ENCODE data around the gene WASF3. TPM values are rescaled to one million over a fixed set of nuclear protein-coding genes. Genes with fewer than 3 reads are reported as not detected.

The WASF3 gene
- total and polyA plus RNA-seq, 2 of the 13 experiments (the other 11 are each of a cell fraction or from before 2014, with no cell fraction given), result 10.4 to 17.2 TPM

DNA sequence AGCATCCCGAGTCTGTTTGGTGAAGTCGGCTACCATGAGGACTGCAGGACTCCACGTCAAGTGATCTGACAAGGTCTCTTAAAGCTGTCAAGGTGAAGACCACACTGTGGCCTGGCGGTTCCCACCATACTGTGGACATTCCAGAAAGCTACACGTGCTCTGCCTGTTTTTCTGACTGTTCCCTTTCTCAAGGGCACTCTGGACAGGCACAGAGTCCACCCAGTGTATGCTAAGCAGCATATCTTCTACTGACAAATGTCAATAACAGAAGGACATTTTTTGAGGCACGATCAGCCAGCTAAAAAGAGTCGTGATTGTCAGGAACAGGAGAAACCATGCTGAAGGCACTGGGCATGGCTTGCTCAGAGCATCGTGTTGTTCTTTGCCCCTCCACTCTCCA lies 12.8 kb upstream of the WASF3 start (continued):
- no peak for TF ChIP-seq KDM5B (CRISPR knock-in tag; IDR thresholded peaks at IDR 0.05; ENCODE audit: borderline replicate concordance)
- no peak for TF ChIP-seq ARNT (IDR thresholded peaks at IDR 0.05)
- no peak for TF ChIP-seq SAFB2 (CRISPR knock-in tag; IDR thresholded peaks at IDR 0.05; ENCODE audit: borderline replicate concordance, low read depth)
- no peak for TF ChIP-seq GPN1 (CRISPR knock-in tag; IDR thresholded peaks at IDR 0.05; ENCODE audit: borderline replicate concordance)
- TF ChIP-seq FOXM1 (CRISPR knock-in tag; IDR thresholded peaks at IDR 0.05), result no peak
- TF ChIP-seq, protein P1, sequence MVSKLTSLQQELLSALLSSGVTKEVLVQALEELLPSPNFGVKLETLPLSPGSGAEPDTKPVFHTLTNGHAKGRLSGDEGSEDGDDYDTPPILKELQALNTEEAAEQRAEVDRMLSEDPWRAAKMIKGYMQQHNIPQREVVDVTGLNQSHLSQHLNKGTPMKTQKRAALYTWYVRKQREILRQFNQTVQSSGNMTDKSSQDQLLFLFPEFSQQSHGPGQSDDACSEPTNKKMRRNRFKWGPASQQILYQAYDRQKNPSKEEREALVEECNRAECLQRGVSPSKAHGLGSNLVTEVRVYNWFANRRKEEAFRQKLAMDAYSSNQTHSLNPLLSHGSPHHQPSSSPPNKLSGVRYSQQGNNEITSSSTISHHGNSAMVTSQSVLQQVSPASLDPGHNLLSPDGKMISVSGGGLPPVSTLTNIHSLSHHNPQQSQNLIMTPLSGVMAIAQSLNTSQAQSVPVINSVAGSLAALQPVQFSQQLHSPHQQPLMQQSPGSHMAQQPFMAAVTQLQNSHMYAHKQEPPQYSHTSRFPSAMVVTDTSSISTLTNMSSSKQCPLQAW (CRISPR knock-in tag; IDR thresholded peaks at IDR 0.05), result 0 out of 2 replicates have a peak, but pooled peaks have one; percentile 40

DNA sequence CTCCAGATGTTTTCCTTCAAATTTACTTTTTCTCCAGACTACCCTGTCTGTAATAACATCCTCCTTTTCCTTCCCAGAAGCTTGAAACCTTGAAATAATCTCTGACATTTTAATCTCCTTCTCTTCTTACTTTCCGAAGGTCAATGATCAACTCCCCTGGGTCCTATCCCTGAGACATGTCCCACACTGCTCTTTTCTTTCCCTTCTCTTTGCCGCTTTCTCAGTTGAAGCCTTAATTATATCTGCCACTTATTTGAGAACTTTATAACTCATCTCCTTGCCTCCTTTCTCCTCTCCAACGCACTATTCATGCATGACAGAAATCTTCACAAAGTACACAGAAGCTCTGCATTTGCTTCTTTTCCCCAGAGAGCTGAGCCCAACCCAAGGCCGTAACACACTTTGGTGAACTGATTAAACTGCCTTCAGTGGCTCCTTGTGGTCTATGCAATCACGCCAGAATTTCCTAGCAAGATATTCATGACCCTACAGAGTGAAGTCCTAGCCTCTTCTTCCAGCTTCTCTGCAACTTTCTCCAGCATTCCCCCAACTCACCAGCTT lies 9.2 kb upstream of the WASF3 start:
- WGBS (ENCODE audit: low lambda C conversion rate), result 46% methylated on average over 5 of the region's 5 CpGs
- FAIRE-seq (no peak), ATAC-seq (no peak), DNase-seq (ENCODE audit: low spot score) (no peak)
- no peak overlapping the region for H3K4me3 ChIP-seq (replicated peaks in 1 of 3; ENCODE audit: insufficient read depth in 1 of 3, low read depth in 2 of 3, low read length in 3 of 3)
- no peak overlapping the region for H2AFZ ChIP-seq (ENCODE audit: low read length)
- H3K79me2 ChIP-seq (ENCODE audit: insufficient read depth, low read length), result no peaks in the 10 kb centered on the region
- no peak overlapping the region for H3K9ac ChIP-seq (ENCODE audit: insufficient read depth, low read depth, low read length)
- H3K27ac ChIP-seq (ENCODE audit: extremely low read length, insufficient read depth, low read length), result no peak overlapping the region
- peaks cover 2% of the 10 kb centered on the region in 2 experiments; a peak in 4 of 5 replicates for H3K27me3 ChIP-seq (ENCODE audit: control insufficient read depth in 1 of 2, insufficient read depth in 2 of 2, low read length in 2 of 2)
- no peak overlapping the region for H3K4me2 ChIP-seq (ENCODE audit: low read depth, low read length)
- intact Hi-C loops (cut with micrococcal nuclease; ENCODE audit: unreplicated experiment), result no loop called here
- H3K9me3 ChIP-seq (ENCODE audit: low read length), result no peaks in the 10 kb centered on the region
- no peaks in the 10 kb centered on the region for H4K20me1 ChIP-seq (ENCODE audit: insufficient read depth, low read length)
- H3K36me3 ChIP-seq (replicated peaks in 1 of 2; ENCODE audit: control insufficient read depth in 1 of 2, insufficient read depth in 2 of 2, low read length in 2 of 2), result no peaks in the 10 kb centered on the region
- in situ Hi-C loops (cut with HindIII; ENCODE audit: extremely low pct_ligation_motif_present, low pct_unique_long_range_greater_than_20kb), result no loop called here
- peaks cover 17% of the 10 kb centered on the region for H3K4me1 ChIP-seq (ENCODE audit: insufficient read depth, low read length)
- ChIA-PET CTCF (ENCODE audit: low intra/inter-chr PET ratio, low total read pairs) (no interaction called here), POLR2A (no interaction called here)
- no TSS peak for BruUV-seq (replicated peaks)
- TF ChIP-seq ATM (IDR thresholded peaks at IDR 0.05; ENCODE audit: borderline replicate concordance) (no peak), ESRRA (CRISPR knock-in tag; IDR thresholded peaks at IDR 0.05; ENCODE audit: low read depth) (no peak), POLR2A (IDR thresholded peaks at IDR 0.05; ENCODE audit: insufficient read depth in 1 of 2, low read depth in 2 of 2, low read length in 2 of 2) (no peak), ZNF749 (CRISPR knock-in tag; IDR thresholded peaks at IDR 0.05; ENCODE audit: borderline replicate concordance) (no peak)
- TF ChIP-seq, protein P2, sequence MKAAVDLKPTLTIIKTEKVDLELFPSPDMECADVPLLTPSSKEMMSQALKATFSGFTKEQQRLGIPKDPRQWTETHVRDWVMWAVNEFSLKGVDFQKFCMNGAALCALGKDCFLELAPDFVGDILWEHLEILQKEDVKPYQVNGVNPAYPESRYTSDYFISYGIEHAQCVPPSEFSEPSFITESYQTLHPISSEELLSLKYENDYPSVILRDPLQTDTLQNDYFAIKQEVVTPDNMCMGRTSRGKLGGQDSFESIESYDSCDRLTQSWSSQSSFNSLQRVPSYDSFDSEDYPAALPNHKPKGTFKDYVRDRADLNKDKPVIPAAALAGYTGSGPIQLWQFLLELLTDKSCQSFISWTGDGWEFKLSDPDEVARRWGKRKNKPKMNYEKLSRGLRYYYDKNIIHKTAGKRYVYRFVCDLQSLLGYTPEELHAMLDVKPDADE (CRISPR knock-in tag; IDR thresholded peaks at IDR 0.05), result no peak
- TF ChIP-seq, protein P3, sequence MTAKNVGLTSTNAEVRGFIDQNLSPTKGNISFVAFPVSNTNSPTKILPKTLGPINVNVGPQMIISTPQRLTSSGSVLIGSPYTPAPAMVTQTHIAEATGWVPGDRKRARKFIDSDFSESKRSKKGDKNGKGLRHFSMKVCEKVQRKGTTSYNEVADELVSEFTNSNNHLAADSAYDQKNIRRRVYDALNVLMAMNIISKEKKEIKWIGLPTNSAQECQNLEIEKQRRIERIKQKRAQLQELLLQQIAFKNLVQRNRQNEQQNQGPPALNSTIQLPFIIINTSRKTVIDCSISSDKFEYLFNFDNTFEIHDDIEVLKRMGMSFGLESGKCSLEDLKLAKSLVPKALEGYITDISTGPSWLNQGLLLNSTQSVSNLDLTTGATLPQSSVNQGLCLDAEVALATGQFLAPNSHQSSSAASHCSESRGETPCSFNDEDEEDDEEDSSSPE (CRISPR knock-in tag; IDR thresholded peaks at IDR 0.05), result no peak
- TF ChIP-seq, protein P4, sequence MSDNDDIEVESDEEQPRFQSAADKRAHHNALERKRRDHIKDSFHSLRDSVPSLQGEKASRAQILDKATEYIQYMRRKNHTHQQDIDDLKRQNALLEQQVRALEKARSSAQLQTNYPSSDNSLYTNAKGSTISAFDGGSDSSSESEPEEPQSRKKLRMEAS (IDR thresholded peaks at IDR 0.05), result no peak
- TF ChIP-seq, protein P5, sequence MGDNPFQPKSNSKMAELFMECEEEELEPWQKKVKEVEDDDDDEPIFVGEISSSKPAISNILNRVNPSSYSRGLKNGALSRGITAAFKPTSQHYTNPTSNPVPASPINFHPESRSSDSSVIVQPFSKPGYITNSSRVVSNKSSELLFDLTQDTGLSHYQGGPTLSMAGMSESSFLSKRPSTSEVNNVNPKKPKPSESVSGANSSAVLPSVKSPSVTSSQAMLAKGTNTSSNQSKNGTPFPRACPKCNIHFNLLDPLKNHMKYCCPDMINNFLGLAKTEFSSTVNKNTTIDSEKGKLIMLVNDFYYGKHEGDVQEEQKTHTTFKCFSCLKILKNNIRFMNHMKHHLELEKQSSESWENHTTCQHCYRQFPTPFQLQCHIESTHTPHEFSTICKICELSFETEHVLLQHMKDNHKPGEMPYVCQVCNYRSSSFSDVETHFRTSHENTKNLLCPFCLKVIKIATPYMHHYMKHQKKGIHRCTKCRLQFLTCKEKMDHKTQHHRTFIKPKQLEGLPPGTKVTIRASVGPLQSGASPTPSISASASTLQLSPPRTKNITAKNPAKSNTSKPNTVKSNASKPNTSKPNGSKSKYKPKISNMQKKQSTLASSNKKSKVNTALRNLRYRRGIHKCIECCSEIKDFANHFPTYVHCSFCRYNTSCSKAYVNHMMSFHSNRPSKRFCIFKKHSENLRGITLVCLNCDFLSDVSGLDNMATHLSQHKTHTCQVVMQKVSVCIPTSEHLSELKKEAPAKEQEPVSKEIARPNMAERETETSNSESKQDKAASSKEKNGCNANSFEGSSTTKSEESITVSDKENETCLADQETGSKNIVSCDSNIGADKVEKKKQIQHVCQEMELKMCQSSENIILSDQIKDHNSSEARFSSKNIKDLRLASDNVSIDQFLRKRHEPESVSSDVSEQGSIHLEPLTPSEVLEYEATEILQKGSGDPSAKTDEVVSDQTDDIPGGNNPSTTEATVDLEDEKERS (CRISPR knock-in tag; IDR thresholded peaks at IDR 0.05), result no peak
- TF ChIP-seq, protein P6, sequence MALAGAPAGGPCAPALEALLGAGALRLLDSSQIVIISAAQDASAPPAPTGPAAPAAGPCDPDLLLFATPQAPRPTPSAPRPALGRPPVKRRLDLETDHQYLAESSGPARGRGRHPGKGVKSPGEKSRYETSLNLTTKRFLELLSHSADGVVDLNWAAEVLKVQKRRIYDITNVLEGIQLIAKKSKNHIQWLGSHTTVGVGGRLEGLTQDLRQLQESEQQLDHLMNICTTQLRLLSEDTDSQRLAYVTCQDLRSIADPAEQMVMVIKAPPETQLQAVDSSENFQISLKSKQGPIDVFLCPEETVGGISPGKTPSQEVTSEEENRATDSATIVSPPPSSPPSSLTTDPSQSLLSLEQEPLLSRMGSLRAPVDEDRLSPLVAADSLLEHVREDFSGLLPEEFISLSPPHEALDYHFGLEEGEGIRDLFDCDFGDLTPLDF (CRISPR knock-in tag; IDR thresholded peaks at IDR 0.05), result no peak

Data from HepG2 (cell line).